Mucosa of gallbladder (tissue), 1 donor: Measurements from ENCODE around the gene CHN2. TPM values are rescaled to one million over a fixed set of nuclear protein-coding genes. Genes with fewer than 3 reads are reported as not detected.

ENCODE experiments used
- DNase-seq: peaks from one replicate; pipeline ENCODE4 v3.0.0-alpha.2; 2020; ENCODE audit warnings: low spot score
- total RNA-seq: library from RNA; stranded (reverse); gene quantifications from one replicate; pipeline ENCODE4 v1.2.1, GENCODE V29; 2021
- donor health status: DM: no; HTN: no; CAD: no.

The CHN2 gene
- total RNA-seq, 1 donor from 2014 or later = 24.7 TPM

DNA sequence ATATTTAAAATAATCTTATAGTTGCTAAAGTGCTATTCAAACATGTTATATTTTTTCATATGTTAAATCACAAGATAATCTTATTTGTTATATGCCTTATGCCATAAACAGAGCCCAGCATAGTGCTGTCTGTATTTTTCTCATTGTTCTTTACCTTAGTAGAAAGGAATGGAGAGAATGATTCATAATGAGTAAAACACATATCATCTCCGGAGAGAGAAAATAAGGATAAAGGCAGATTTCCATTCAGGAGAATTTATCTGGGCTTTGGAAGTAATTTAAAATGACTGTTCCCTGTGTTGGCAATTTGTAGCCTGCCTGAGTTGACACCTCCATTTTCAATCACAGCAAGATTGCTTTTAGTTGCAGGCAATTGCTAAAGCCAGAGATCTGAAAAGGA lies 30.2 kb downstream of the CHN2 start:
- no peak for DNase-seq

DNA sequence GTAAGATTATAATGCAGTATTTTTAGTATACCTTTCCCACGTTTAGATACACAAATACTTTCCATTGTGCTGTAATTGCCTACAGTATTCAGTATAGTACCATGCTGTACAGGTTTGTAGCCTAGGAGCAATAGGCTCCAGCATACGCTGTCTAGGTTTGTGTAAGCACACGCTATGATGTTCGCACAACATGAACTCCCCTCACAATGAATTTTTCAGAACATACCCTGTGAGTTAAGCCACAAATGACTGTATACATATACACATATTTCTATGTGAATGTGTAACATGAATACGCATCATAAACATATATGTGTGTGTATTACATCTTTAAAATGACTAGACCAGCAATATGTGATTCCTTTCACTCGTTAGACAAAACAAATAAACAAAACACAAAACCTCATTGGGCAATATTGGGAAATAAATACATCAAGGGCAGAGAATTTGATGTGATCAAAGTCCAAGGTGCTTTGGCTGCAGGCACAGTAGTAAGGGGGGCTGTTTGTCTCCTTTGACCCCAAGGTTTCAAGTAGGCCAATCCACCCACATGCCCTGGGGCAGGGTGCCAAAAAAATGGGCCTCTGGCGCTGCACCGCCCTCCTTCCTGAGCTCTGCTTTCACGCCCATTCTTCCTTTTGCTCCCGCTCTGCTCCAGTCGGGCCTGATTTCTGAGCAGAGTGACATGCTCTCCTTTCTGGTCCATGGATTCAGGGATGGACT lies 33.9 kb downstream of the CHN2 start:
- DNase-seq = peak; percentile 75

DNA sequence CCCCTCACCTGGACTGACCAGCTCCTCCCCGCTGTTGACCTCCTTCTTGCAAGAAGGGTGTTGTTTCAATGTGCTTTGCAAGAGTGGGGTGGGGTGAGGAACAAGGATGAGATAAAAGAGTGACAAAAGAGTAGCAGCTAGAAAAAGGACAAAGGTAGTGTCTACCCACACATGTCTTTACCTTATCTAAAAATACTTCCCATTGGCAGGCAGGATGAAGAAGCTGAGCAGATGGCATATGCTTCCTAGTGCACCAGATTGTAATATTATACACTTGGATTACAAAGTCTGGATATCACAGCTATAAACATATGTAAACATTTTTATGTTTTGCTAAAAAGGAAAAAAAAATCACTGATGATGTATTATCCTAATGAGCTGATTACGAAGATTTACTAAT lies 34.5 kb downstream of the CHN2 start:
- no peak for DNase-seq

DNA sequence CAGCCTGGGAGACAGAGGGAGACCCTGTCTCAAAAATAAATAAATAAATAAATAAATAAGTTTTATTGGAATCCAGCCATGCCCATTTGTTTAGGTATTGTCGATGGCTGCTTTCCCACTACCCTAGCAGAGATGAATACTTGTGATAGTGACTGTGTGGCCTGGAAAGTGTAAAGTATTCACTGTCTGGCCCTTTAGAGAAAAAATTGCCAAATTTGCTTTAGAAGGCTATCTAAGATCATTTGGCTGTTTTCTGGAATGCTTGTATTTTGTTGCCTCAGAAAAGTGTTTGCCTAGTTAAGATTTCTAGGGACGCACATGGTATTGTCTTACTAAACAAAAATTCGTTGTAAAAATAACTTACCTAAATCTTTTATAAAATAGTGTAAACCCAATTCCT lies 35.4 kb downstream of the CHN2 start:
- DNase-seq = no peak

DNA sequence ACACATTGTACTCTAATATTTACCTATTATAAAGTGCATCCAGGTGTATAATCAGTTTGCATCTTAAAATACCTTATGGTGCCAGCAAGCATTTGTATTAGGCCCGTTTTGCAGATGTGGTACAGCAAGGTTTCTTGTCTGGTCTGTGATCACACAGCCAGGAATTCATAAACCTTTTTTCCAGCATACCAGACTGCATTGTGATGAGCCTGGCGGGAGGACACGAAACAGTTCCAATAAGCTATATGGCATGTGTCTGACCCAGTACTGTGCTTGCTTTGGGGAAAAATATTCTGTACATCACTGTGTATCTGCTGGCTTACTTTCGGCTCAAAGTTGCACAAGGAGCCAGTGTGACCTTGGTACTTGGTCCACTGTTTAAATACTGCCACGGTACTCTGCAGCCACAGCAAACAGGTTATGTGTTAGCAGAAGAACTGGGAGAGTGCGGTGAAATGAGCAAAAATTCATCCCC lies 36.3 kb downstream of the CHN2 start:
- no peak for DNase-seq

DNA sequence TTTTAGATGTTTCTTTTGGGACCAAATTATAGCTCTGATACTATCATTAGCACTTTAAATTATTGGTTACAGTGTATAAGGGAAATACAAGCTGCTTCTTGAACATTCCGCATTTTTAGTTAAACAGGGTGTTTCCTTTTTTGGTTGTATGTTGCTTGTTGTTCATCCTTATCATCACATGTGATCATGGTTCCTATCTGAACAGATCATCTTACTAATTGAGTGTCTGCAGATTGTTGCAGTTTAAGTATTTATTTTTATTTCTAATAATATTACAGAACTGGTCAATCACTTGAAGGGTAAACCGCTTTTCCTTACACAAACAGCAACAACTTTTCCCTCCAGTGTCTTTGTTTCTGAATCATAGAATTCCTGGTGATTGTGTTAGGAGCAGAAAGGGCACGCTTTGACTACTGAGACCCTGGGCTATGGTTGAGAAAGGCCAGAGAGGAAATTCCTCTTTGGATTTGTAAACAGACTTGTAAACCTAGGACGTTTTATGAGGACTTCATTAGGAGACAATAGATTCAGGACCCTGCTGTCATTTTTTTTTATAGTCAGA lies 37.2 kb downstream of the CHN2 start:
- no peak for DNase-seq

DNA sequence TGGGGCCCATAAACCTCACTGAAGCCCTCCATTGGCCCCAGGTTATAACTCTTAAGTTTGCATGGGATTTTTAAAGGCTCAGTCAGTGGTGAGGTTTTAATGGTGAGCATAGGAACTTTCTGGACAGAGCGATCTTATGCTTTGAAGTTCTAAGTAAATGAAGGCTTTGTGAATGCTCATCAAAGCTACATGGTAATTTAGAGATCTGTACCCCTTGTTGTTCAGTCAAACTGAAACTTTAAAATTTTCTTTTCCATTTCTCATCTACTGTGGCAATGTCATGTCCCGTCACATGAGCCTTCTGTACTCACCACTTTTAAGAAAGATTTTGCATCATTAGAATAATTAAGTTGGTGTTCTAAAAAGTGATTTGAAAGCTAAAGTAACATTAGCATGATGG lies 39.9 kb downstream of the CHN2 start:
- DNase-seq = no peak

DNA sequence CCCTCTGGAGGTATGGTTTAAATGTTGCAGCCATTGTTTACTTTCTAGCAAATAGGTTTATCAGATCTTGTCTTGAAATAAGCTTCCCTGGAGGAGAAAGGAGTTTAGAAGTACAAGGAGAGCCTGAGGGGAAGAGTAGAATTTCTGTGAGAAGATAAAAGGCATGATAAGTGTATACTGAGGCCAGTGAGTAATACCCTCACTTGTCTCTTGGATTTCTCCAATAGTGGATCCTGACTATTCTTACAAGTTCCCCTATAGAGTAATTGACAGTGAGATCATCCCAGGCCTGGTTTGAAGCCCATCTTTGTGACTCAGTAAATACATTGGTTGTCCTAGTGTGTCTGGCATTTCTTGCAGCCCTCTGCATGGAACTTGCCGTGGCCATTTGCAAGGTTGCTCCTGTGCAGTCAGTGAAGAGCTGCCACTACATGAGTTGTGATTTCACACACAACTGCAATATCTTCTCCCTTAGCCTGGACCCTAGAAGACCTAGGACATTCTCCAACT lies 41.6 kb downstream of the CHN2 start:
- no peak for DNase-seq

DNA sequence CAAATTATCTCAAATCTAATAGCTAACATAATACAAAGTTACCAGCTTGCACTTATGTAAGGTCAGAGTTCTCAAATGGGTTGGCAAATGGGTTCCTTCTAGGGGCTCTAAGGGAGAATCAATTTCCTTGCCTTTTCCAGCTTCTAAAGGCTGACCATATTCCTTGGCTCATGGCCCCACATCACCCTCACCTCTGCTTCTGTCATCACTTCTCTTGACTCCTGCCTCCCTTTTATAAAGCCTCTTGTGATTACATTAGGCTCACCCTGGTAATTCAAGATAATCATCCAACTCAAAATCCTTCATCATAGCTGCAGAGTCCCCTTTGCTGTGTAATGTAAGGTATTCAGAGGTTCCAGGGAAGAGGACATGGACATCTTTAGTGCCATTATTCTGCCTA lies 42.1 kb downstream of the CHN2 start:
- DNase-seq = no peak

DNA sequence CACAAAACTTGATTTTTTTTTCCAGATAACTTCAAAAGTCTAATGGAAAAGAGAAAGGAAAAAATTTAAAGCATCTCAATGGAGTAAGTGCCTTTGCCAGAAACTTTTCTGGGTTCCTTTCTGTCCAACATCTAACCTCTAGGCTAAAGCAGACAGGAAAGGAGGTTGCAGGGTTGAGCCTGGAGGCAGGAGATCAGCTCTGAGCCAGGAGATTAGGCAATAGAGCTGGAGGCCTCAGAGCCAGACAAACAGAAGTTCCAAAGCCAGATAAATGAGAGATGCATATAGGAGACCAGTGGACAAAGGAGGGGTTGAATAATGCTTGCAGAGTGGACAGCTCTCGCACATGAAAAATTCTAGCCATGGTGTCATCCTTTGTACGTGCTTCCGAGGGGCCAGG lies 42.9 kb downstream of the CHN2 start:
- no peak for DNase-seq

DNA sequence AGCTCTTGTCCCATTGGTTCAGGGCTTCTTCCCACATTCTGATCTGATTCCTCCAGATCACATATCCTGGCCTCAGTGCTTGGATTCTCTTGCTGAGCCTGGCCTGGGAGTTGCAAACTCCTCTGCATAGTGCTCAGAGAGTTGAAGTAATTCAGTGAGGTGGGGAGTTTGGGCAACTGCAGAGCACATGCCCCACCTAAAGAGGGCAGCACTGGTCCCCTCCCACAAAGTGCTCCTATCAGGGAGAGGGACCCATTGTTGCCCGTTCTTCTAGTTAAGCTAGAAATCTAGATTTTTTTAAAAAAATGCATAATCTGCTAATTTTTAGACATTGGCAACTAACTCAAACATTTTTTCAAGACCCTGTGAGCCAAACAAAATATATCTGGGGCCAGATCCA lies 45.1 kb downstream of the CHN2 start:
- no peak for DNase-seq

DNA sequence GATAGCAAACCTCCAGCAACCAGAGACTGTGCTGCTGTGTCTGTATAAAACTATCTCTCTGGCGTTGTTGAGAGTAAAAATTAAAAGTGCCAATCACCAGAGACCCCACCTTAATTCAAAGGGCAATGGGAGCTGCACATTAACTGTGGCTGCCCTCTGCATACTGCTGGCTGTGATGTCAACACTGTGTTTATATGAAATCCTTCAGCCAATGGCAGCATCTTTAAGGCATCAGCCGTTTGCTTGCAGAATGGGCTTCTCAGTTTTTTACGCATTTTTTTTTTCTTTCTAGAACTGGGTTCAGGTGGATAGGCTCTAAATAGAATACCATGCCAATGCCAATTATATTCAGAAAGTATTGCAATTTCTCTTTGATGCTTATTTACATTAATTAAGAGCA lies 47.7 kb downstream of the CHN2 start:
- no peak for DNase-seq

DNA sequence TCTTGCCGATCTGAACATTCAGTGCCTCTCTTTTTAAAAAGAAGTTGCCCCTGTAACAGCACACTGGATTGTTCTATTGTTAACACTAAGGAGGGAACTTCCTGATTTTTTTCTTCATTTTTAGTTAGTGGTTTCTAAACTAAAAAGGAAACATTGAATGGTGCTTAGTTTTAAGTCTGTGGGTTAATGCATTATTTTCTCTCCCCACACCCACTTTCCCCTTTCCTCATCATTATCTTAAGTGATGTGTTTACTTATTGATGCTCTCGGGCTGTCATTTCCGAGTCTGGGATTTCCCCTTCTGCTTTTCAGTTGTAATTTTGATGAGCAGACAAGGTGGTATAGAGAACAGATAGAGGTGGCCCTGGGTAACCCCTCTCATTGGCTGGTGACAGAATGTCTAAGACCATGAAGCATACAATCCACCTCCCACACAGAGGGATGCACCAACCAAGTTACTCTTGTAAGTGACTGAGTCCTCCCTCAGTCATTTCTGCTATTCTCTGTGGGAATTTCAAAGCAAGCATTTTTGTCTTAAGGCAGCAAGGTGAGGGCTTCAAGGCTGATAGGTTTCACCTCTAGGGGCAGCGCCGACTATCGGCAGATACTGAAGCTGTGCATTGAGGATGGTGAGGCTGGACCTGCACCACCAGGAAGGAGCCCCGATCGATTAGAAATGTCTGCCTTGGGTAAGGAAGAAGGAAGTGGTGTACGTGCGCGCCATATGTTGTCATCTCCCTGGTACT lies 49.5 kb downstream of the CHN2 start:
- DNase-seq = no peak

DNA sequence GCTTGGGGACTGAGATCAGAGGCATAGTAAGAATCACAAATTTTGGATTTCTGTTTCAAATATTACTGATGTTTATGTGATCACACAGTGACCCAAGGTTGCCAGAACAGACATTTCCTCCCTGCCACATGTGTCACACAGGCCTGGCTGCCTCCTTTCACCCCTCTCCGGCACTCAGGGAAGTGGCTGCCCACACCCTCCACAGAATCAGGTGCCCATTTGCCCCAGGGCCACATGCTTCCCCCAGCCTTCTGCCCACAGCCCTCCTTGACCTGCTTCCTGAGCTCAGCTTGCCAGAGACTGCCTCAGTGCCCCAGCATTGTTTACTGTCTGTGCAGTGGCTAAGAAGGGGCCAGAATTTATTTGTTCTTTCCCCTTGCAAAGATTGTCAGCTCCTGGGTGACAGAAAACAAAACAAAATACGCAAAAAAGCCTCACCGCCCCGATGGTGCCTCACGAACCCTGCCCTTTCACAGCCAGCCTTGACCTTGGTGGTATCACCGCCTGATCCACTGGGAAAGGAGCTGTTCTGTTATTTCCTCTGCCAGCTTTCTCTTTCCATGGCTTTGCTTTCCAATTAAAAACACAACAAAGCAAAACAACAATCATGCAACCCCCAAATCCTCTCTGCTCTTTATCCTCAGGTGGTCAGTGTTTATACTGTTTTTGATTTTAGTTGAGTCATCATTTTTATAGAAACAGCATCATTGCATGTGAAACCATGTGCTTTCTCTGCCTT lies 52.8 kb downstream of the CHN2 start:
- no peak for DNase-seq

DNA sequence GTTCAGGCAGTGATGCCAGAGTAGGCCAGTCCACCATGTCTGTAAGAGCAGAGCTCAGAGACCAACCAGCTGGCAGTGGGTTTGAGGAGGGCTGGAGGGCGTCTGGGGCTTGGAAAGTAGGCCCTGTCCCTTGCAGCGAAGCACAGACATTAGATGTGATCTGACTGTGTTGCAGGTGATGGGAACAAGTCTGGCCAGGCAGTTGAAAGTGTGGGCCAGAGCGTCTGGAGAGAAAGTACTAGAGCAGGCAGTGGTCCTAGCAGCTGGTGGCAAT lies 53.3 kb downstream of the CHN2 start:
- DNase-seq = no peak

DNA sequence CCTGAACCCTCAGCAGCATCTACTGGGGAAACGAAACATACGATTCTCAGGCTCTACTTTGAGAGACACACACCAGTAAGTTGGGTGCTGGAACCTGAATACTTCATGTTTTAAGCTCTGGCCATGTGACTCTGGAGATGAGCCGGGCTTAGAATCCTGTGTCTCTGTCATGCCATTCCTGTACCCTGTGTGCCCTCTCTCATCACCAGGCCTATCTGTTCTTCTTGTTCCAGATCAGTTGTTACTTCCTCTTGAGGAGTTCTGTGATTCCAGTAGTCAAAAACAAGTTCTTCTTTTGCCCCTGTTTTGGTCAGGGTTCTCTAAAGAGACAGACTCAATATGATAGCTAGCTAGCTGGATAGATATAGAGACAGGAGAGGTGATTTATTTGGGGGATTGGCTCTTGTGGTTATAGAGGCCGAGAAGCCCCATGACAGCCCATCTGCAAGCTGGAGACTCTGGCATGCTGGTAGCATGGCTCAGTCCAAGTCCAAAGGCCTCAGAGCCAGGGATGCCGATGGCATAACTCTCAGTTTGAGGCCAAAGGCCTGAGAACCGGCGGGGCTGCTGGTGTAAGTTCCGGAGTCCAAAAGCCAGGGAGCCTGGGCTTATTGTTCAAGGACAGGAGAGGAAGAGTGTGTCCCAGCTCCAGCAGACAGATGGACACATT lies 54.3 kb downstream of the CHN2 start:
- peak; percentile 58 for DNase-seq

DNA sequence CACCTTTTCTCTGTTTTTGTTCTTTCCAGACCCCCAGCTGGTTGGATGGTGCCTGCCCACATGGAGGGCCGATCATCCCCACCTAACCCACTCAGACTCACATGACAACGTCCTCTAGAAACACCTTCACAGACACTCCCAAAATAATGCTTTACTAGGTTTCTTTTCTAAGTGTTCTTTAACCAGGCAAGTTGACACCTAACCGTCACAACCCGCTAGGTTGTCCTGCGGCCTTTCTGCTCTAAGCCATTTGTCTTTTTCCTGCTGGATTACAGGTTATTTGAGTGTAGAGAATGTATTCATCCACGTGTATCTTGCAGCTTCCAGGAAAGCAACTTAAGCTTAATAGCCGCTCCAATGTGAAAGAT lies 54.8 kb downstream of the CHN2 start:
- no peak for DNase-seq

DNA sequence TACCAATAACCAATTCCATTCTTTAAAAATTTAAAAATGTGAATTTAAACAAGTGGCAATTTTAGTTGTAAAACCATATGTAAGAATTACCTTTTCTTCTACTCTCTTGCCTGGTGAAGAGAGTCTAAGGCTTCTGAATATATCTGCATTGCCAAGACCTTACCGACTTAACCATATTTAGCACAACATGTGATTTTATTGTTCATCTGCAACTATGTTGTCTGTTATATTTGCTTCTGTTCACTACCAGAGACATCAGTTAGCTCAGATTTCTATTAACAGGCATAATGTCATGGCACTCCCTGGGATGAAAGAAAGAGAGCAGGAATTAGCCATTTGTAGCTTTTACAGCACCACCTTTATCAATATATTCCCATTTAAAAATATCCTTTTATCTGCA lies 55.3 kb downstream of the CHN2 start:
- no peak for DNase-seq

DNA sequence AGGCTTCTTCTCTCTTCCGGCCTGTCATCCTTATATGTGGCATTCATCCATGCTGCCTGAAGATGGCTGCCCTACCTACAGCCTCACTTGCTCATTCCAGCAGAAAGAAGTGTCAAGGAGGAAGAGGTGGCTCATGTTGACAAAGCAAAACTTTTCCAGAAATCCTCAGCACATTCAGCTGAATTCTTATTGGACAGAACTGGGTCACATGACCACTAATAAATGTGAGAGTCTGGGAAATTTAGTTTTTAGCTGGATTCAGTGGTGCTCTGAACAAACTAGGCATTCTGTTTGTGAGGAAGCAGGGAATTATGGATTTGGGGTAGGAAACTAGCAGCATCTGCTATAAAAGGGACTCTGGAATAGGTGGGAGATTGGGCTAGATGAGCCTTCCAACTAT lies 58.6 kb downstream of the CHN2 start:
- DNase-seq = no peak

DNA sequence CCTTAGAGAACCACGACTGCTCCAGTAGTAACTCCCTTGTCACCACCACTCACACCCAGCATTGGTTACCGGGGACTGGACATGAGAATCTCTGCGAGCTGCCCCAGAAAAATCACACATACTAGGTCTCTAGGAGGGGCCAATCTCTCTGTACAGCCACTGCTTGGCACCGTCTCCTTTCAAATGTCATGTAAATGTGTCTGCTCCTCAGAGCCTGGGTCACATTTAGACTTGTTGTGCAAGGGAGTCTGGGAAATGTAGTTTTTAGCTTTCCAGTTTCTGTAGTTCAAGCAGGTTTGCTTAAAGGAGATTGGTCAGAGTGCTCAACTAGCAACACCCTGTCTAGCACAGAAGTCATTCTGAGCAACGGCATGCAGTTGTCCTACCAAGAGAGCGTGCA lies 60.0 kb downstream of the CHN2 start:
- no peak for DNase-seq

DNA sequence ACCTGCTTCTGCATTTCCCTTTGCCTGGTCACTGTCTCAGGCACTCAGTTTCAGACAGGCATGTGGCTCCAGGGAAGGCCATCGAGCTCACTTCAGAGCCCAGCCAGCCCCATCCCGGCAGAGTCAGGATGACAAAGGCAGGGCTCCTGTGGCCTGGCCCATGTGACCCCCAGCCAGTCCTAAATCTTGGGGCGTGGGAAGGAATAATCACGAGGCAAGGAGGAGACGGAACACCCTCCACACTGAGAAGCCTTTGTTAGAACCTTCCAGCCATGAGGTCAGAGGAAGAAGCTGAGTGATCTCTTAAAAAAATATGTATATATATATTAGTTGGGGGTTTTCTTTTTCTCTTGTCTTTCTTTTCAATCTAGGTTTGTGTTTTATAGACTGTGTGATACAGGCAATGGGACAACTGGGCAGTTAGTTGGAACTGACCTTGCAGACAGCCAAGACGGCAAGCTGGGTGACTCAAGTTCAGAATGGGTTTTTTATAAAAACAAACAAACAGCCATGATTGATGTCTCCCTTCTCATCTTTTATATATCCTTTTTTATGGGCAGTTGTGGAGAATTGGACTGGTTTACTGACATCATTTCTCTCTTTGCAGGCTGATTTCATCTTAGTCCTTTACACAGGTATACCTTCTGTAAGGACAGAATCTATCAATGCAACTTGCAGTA lies 60.8 kb downstream of the CHN2 start:
- DNase-seq = no peak
